Measurements from ENCODE around the gene NCBP1. TPM values are rescaled to one million over a fixed set of nuclear protein-coding genes. Genes with fewer than 3 reads are reported as not detected.
"Not testable (repeated sequence)": the region's sequence is repeated elsewhere in the genome, so short reads cannot be mapped to it uniquely, and the experiment has no call there.

NCBP1 gene
- total RNA-seq, 2 experiments from 2014 or later, result 42.2 to 43.0 TPM

- intact Hi-C loops (cut with DNase I, micrococcal nuclease), result no loop called here
- Mint-ChIP-seq H3K4me3 (no peak overlapping the region), H3K4me1 (peaks cover 7% of the 10 kb centered on the region), H3K27me3 (no peaks in the 10 kb centered on the region), H3K9me3 (ENCODE audit: low read depth) (no peaks in the 10 kb centered on the region), H3K36me3 (ENCODE audit: low read depth) (peaks cover 15% of the 10 kb centered on the region), H3K27ac (no peak overlapping the region)
- no peak for DNase-seq
- ATAC-seq, result no peak
- ChIA-PET POLR2A (no interaction called here), CTCF (interaction anchor here (0.8 to 9.0 kb wide), 4 partner anchors 28 to 190 kb away, joined by 4 to 135 read pairs (median 8); partner anchors contain the start of gene TMOD1)
Observed at GRCh38 chr9:97600531-97601227, 32.9 kb upstream of the NCBP1 start.

GRCh38 chr9:97601228-97601898, 32.3 kb upstream of the NCBP1 start:
- Mint-ChIP-seq H3K27me3 (no peaks in the 10 kb centered on the region), H3K36me3 (ENCODE audit: low read depth) (peaks cover 15% of the 10 kb centered on the region), H3K4me1 (peaks cover 7% of the 10 kb centered on the region), H3K27ac (no peak overlapping the region), H3K9me3 (ENCODE audit: low read depth) (no peaks in the 10 kb centered on the region), H3K4me3 (no peak overlapping the region)
- DNase-seq (no peak), ATAC-seq (no peak)
- ChIA-PET CTCF (interaction anchor here (0.8 to 9.0 kb wide), 3 partner anchors 28 to 190 kb away, joined by 4 to 135 read pairs (median 7); no protein-coding TSS in a partner anchor), POLR2A (no interaction called here)
- intact Hi-C loops (cut with DNase I, micrococcal nuclease), result no loop called here

GRCh38 chr9:97602430-97602829, 31.2 kb upstream of the NCBP1 start:
- POLR2A ChIA-PET, result no interaction called here

GRCh38 chr9:97604901-97605645, 28.5 kb upstream of the NCBP1 start:
- DNase-seq (no peak), ATAC-seq (no peak)
- intact Hi-C loops (cut with DNase I, micrococcal nuclease), result no loop called here
- Mint-ChIP-seq H3K4me1 (no peaks in the 10 kb centered on the region), H3K4me3 (no peak overlapping the region), H3K36me3 (ENCODE audit: low read depth) (peaks cover 17% of the 10 kb centered on the region), H3K27ac (no peak overlapping the region), H3K9me3 (ENCODE audit: low read depth) (no peaks in the 10 kb centered on the region), H3K27me3 (no peaks in the 10 kb centered on the region)
- POLR2A ChIA-PET, result no interaction called here
- CTCF ChIA-PET, result interaction anchor here (0.7 to 9.0 kb wide), 2 partner anchors 10 to 136 kb away, joined by 3 to 135 read pairs; no protein-coding TSS in a partner anchor

More at GRCh38 chr9:97602430-97602829, 31.2 kb upstream of the NCBP1 start:
- intact Hi-C loops (cut with DNase I, micrococcal nuclease), result no loop called here
- CTCF ChIA-PET, result interaction anchor here (0.6 to 9.0 kb wide), 6 partner anchors 12 to 215 kb away, joined by 3 to 135 read pairs (median 6); no protein-coding TSS in a partner anchor
- no peak overlapping the region for H3K4me3 Mint-ChIP-seq
- ATAC-seq, result no peak
- no peak for DNase-seq
- peaks cover 15% of the 10 kb centered on the region for H3K36me3 Mint-ChIP-seq (ENCODE audit: low read depth)
- H3K4me1 Mint-ChIP-seq, result peaks cover 7% of the 10 kb centered on the region
- H3K9me3 Mint-ChIP-seq (ENCODE audit: low read depth), result no peaks in the 10 kb centered on the region
- no peak overlapping the region for H3K27ac Mint-ChIP-seq
- no peaks in the 10 kb centered on the region for H3K27me3 Mint-ChIP-seq

- ChIA-PET CTCF (interaction anchor here (0.6 to 9.0 kb wide), 45 partner anchors 8 to 1946 kb away, joined by 3 to 74 read pairs (median 4); partner anchors contain the start of genes NCBP1, TDRD7, TMOD1 and TSTD2), POLR2A (interaction anchor here (0.6 kb wide), 1 partner anchor 9 kb away, joined by 5 read pairs; no protein-coding TSS in a partner anchor)
- peaks cover 18% of the 10 kb centered on the region for H3K36me3 Mint-ChIP-seq (ENCODE audit: low read depth)
- H3K27ac Mint-ChIP-seq, result no peak overlapping the region
- no peaks in the 10 kb centered on the region for H3K27me3 Mint-ChIP-seq
- intact Hi-C loops (cut with DNase I, micrococcal nuclease), result loop anchor here (1.0 to 5.0 kb wide), 8 partner anchors 146 to 758 kb away; partner anchors contain the start of gene TDRD7 (in 1 of the 2)
- H3K4me3 Mint-ChIP-seq, result no peak overlapping the region
- peaks cover 15% of the 10 kb centered on the region for H3K4me1 Mint-ChIP-seq
- ATAC-seq (peak; percentile 39), DNase-seq (peak; percentile 72)
- H3K9me3 Mint-ChIP-seq (ENCODE audit: low read depth), result no peaks in the 10 kb centered on the region
Observed at GRCh38 chr9:97615439-97616072, 18.1 kb upstream of the NCBP1 start.

GRCh38 chr9:97617939-97618416, 15.6 kb upstream of the NCBP1 start:
- POLR2A ChIA-PET, result interaction anchor here (0.9 kb wide), 1 partner anchor 15 kb away, joined by 3 read pairs; the partner anchor contains the start of genes NCBP1 and TSTD2

GRCh38 chr9:97620063-97620462, 13.6 kb upstream of the NCBP1 start:
- POLR2A ChIA-PET; ATAC-seq; H3K27ac Mint-ChIP-seq; DNase-seq; H3K4me3 Mint-ChIP-seq; intact Hi-C loops (cut with DNase I, micrococcal nuclease); H3K27me3 Mint-ChIP-seq; H3K9me3 Mint-ChIP-seq (ENCODE audit: low read depth): not testable (repeated sequence)
- CTCF ChIA-PET, result interaction anchor here (1.0 to 1.3 kb wide), 2 partner anchors 146 to 152 kb away, joined by 3 to 5 read pairs; no protein-coding TSS in a partner anchor
- Mint-ChIP-seq H3K4me1 (peaks cover 15% of the 10 kb centered on the region), H3K36me3 (ENCODE audit: low read depth) (peaks cover 23% of the 10 kb centered on the region)

More at GRCh38 chr9:97617939-97618416, 15.6 kb upstream of the NCBP1 start:
- Mint-ChIP-seq H3K9me3 (ENCODE audit: low read depth) (no peaks in the 10 kb centered on the region), H3K4me1 (peaks cover 15% of the 10 kb centered on the region), H3K4me3 (no peak overlapping the region), H3K27ac (no peak overlapping the region), H3K27me3 (no peaks in the 10 kb centered on the region), H3K36me3 (ENCODE audit: low read depth) (peaks cover 13% of the 10 kb centered on the region)
- no peak for DNase-seq
- intact Hi-C loops (cut with DNase I, micrococcal nuclease), result loop anchor here (5.0 kb wide), 3 partner anchors 231 to 761 kb away; no protein-coding TSS in a partner anchor
- CTCF ChIA-PET, result interaction anchor here (0.5 to 1.7 kb wide), 4 partner anchors 15 to 149 kb away, joined by 3 to 6 read pairs (median 4); no protein-coding TSS in a partner anchor
- ATAC-seq, result peak; percentile 85

GRCh38 chr9:97622483-97622882, 11.1 kb upstream of the NCBP1 start:
- H3K4me3 Mint-ChIP-seq; POLR2A ChIA-PET; H3K27ac Mint-ChIP-seq; DNase-seq; intact Hi-C loops (cut with DNase I, micrococcal nuclease); H3K27me3 Mint-ChIP-seq; ATAC-seq; CTCF ChIA-PET; H3K9me3 Mint-ChIP-seq (ENCODE audit: low read depth): not testable (repeated sequence)
- H3K4me1 Mint-ChIP-seq, result peaks cover 14% of the 10 kb centered on the region
- H3K36me3 Mint-ChIP-seq (ENCODE audit: low read depth), result peaks cover 21% of the 10 kb centered on the region

- Mint-ChIP-seq H3K36me3 (ENCODE audit: low read depth) (peaks cover 21% of the 10 kb centered on the region), H3K4me3 (no peak overlapping the region), H3K27ac (no peak overlapping the region), H3K4me1 (peaks cover 4% of the 10 kb centered on the region), H3K27me3 (no peaks in the 10 kb centered on the region), H3K9me3 (ENCODE audit: low read depth) (no peaks in the 10 kb centered on the region)
- DNase-seq (no peak), ATAC-seq (no peak)
- intact Hi-C loops (cut with DNase I, micrococcal nuclease), result no loop called here
- POLR2A ChIA-PET, result no interaction called here
- CTCF ChIA-PET, result interaction anchor here (0.5 to 1.8 kb wide), 3 partner anchors 8 to 187 kb away, joined by 3 to 10 read pairs (median 3); no protein-coding TSS in a partner anchor
Observed at GRCh38 chr9:97623946-97624345, 9.7 kb upstream of the NCBP1 start.

GRCh38 chr9:97625620-97626019, 8.0 kb upstream of the NCBP1 start:
- POLR2A ChIA-PET, result no interaction called here
- no peaks in the 10 kb centered on the region for H3K27me3 Mint-ChIP-seq
- intact Hi-C loops (cut with DNase I, micrococcal nuclease), result no loop called here
- peaks cover 14% of the 10 kb centered on the region for H3K4me1 Mint-ChIP-seq
- no peaks in the 10 kb centered on the region for H3K9me3 Mint-ChIP-seq (ENCODE audit: low read depth)
- H3K27ac Mint-ChIP-seq, result no peak overlapping the region
- no peak overlapping the region for H3K4me3 Mint-ChIP-seq
- CTCF ChIA-PET, result interaction anchor here (1.0 to 1.3 kb wide), 4 partner anchors 9 to 240 kb away, joined by 3 to 4 read pairs (median 4); no protein-coding TSS in a partner anchor
- peaks cover 21% of the 10 kb centered on the region for H3K36me3 Mint-ChIP-seq (ENCODE audit: low read depth)
- DNase-seq (no peak), ATAC-seq (no peak)
